H1 (cell line): ENCODE results near the gene HFE. TPM values are rescaled to one million over a fixed set of nuclear protein-coding genes. Genes with fewer than 3 reads are reported as not detected.

Experiments used
- CBX5 ChIP-seq: fragments of 300-800, 300-1000 bp; sonication (generic); IDR thresholded peaks from 2 replicates; pipeline ENCODE4 v1.7.1; 2016; ENCODE audit warnings: antibody characterized with exemption, low read length, low read depth
- CTCF ChIP-seq, 3 experiments: IDR thresholded peaks; 1 replicate in 2 of 3; 2 replicates in 1 of 3; pipeline versions ENCODE4 v1.5.1 to v1.6.1; 2011; ENCODE audit warnings: low read length in 3 of 3, mild to moderate bottlenecking in 3 of 3, inconsistent platforms in 2 of 3, low read depth in 1 of 3, moderate library complexity in 1 of 3; ENCODE audit not compliant: insufficient read depth in 1 of 3; ENCODE audit errors: control extremely low read depth in 1 of 3
- polyA plus RNA-seq, 7 experiments: library from polyadenylated mRNA; depleted of rRNA in 3 of 7; stranded (reverse) in 5 of 7; unstranded in 2 of 7; fragments of >200 nt in 5 of 7; fragments of 200-250 nt in 2 of 7; gene quantifications; 1 replicate in 5 of 7; 2 replicates in 1 of 7; 4 replicates in 1 of 7; pipeline versions ENCODE4 v1.2.1 to v1.2.3, GENCODE V29; 2011 to 2013; ENCODE audit warnings: missing spikeins in 2 of 7, mixed read lengths in 2 of 7
- total RNA-seq: library from RNA; stranded (reverse); fragmentation: NEBNext Ultra II Directional; extraction: Animal tissue kit (Norgen Biotek cat#: 25700); gene quantifications from 2 replicates; pipeline ENCODE4 v1.2.1, GENCODE V29; 2021

The HFE gene
- total and polyA plus RNA-seq, 2 of the 8 experiments (the other 6 are each of a cell fraction or from before 2014, with no cell fraction given): 1.6 to 2.0 TPM

- TF ChIP-seq CTCF (IDR thresholded peaks at IDR 0.05; ENCODE audit: control extremely low read depth in 1 of 3, insufficient read depth in 1 of 3, low read depth in 1 of 3, low read length in 3 of 3): no peak
- no peak for TF ChIP-seq CBX5
Measured at GRCh38 chr6:26131618-26132017, 44.4 kb downstream of the HFE start (continued).
